CD4-positive, alpha-beta T cell treated with Interleukin-2 at 100 ng/mL for 4 hours (primary cell): Measurements from ENCODE around the gene DCC.
"Not testable (repeated sequence)": the region's sequence is repeated elsewhere in the genome, so short reads cannot be mapped to it uniquely, and the experiment has no call there.

Experiments used
- DNase-seq: peaks from one replicate; pipeline ENCODE4 v3.0.0-alpha.2; 2020; ENCODE audit warnings: low spot score

Gene DCC

DNA sequence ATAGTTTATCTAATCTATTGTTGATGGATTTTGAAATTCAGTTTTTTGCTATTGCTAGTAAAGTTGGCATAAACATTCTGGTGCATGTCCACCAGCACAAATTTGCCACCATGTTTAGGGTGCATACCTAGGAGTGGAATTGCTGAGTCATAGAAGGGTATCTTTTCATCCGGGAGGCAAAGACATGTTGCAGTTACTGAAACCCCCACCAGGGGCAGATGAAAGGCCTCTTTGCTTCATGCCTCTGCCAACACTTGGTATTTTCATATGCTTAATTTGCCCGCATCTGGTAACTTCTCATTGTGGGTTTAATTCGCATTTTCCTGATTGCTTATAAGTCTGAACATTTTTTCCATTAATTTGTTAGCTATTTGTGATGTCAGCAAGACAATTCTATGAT is 8.2 kb downstream of the DCC start:
- DNase-seq = no peak

DNA sequence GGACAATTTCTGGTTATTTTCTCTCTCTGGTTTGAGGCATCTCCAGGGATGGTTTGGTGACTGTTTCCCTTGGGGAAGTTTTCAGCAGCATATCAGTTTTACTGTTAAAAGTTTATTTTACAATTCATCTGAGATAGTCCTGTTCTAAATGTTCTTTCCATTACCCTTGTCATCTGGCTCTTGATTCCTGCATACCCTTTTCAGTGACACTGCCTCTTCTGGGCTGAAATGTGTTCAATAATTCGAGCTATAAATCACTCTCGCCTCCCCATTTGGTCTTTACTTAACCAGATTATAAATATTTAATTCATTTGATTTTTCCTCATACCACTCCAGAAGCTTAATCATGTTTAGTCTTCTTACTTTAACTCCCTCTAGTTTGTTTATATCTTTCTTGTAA is 9.5 kb downstream of the DCC start:
- DNase-seq = no peak

DNA sequence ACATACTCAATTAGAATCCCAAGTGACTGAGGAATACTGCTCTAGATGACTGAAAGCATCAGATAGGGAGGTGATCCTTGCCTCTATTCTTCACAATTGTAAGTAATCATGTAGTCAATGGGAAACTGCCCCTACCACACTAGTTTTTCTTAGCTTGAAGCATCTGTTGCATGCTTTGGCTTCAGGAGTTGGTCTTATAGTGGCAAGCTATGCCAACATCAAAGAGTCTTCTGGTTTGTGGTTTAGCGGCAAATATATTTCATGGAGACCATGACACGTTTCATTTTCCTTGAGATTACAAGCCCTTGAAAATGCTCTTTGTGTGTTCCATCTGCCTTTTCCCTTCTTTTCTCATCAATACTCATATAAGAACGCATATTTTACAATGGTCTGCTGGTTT is 12.9 kb downstream of the DCC start:
- no peak for DNase-seq

DNA sequence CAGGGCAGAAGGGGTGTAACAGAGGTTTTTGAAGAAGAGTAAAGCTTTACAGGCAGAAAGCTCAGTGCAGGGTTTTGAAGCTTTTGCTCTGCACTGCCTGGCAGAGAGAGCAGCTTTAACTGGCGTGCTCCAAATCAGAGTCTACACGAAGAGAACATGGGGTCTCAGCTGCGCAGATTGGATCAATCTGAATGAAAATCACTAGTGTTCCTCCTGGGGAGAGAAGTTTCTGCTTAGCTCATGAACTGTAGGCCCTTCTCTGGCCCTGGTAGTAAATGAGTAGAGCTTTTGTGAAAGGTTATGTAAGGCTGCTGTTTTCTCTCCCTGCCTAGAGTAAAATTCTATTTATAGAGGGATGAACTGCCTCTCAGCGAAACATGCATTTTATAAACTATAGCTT is 13.6 kb downstream of the DCC start:
- no peak for DNase-seq

DNA sequence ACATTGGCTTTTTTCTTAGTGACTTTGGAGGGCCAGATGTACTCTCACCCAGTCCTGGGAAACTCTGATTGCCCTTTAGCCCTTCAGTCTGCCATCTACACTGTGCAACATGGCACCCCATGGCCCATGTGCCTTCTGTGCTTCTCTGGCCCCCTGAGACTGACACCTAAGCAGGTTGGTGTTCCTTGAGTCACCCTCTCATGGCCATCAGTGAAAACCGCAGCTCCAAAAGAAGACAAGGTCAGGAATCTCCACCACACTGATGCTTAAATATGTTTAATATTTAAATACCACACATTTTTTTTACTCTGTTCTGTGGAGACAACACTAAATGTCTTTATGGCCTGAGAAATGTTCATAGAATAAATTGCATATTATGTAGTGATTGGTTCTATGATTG is 23.9 kb downstream of the DCC start:
- no peak for DNase-seq

DNA sequence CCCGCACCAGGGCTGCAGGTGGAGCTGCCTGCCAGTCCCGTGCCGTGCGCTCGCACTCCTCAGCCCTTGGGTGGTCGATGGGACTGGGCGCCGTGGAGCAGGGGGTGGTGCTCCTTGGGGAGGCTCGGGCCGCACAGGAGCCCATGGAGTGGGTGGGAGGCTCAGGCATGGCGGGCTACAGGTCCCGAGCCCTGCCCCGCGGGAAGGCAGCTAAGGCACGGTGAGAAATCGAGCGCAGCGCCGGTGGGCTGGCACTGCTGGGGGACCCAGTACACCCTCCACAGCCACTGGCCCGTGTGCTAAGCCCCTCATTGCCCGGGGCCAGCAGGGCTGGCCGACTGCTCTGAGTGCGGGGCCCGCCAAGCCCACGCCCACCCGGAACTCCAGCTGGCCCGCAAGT is 26.9 kb downstream of the DCC start:
- DNase-seq = not testable (repeated sequence)

DNA sequence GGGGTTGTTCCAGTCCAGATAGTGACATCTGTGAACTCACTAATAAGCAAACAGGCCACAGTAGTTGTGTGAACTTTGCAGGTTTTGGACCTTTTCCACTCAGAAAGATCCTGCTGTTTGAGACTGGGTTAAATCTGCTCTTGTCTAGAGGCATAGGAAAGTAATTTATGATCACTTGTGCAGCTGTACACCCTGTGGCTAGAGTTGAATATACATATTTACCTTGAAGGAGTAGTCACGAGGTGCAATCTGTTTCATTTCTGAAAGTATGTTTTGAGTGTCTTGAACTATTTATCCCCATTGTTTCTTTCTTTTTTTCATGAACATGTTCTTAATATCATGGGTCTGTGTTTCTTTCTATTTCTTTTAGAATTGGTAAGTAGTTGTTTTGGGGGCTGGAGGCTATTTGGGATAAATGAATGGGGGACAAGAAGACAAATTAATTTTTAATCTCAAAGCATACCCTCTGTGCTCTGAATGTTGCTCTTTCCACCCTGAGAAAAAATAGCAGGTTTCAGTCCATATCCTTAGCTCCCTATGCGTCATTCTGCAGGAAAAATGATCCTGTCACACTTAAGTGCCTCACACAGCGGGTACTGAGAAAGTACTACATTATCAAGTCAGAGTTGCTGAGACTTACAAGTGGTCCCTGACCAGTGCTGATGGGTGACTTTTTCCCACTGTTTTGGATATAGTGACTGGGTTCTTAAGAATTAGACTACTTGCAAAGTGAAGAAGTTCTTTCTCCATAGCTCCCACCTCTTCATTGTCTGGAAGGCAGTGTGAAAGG is 28.2 kb downstream of the DCC start:
- DNase-seq = no peak

DNA sequence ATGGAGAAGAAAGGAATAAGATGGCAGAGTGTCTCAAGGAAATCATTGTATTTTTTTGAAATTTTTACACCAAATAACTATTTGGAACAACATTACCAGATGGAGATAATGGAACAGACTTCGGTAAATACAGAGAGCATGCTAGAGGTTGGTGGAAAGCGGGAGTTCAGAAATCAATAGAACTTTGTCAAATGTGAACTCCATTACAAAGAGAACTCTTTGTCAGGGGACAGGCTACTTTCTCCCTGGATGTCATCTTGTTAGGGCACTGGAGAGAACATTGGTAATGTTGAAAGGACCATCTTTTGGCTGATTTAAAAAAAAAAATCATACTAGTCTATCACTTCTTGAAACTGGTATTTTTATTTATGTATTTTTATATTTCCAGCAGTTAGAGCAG is 30.8 kb downstream of the DCC start:
- DNase-seq = no peak

DNA sequence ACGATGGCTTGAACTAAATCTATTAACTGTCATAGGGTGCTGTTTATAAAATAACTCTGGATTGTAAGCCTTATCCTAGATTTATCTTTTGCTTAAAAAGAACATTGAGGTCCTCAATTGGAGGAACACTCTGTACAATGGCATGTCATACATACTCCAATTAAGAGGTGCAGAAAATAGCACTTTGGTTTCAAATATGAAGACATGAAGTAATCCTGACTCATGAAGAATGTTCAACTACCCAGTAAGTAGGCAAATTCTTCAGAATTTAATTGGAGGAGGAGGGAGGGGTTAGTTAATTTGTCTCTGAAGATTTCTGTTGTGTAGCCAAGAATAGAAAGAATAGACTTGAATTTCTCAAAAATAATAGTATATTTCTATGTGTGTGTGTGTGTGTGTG is 36.1 kb downstream of the DCC start:
- DNase-seq = no peak

DNA sequence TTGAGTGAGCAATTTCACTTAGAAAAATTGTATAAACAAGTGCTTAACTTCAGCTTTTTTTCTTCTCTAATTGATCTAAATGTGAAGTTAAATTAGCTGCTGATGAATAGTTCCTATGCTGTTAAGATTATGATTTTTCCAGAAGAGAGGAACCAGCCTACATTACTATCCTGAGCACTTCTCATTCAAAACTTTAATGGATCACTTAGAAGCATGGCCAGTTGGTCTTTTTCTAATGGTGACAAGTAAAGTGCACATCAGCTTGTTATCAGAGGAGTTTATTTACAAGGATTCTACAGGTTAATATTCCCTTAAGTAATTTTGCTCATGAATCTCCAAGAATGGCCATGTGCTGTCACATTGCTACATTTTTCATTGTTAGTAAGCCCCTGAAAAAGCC is 37.1 kb downstream of the DCC start:
- DNase-seq = no peak

DNA sequence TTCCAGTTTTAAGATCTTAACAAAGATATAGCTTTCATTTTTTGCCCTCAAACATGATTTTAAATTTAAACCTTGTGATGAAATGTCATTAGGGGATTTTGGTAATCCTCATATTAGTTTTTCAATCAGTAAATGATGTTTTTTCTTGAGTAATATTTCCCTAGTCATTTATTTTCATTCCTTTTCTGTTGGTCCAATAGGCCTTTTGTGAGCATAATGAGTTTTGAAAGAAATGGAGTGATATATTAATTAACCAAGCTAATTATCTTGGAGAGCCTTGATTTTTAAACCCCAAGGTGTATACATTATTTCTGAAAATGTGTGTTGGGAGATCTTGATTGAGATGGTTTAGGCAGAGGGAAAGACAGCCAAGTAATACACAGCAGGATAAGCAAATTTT is 46.3 kb downstream of the DCC start:
- DNase-seq = no peak

DNA sequence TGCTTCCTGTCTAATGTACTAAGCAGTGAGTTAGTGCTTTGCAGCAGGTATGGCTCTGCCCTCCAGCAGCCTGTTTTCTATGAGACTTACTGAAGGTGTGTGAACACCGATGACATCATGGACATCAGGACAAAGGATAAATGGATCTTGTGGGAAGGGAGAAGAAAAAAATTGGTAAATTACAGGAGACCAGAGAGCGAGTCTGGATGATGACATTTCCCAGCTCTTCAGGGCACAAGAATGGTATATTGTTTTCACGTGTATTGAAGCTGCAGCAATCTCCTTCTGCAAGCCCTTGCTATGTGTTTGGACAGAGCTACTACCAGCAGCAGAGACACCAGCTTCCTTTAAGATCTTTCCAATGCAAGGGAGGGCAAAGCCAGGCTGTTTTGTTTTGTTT is 47.2 kb downstream of the DCC start:
- no peak for DNase-seq

DNA sequence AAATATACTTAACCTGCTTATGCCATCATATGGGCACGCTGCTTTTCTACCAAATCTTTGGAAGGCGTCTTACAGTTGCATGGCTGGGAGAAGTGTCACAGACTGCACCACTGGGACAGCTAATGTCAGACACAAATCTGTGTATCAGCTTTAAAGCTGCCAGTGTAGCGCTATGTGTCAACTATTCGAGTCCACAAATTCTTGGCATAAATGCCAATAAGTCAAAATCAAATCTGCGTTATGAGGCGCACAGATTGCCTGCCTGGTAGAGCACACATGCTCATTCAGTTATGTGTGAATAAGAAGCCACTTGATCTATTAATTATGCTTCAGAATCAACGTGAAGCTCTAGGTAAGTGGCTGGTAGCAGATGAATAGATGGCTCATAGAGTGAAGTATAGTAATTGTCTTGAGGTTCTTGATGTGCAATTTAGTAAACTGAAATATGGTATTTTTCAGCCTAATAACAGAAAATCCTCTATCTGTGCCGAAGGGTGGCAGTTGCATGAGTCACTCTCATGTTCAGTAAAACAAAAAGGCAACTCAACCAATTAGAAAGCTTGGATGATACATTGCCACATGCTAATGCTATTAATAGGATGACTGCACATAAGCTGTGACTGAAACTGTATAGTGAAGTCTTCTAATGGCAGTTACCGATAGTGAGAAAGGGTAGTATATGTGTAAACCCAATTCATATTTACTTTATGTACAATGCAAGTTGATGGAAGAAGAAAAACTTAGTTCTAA is 52.0 kb downstream of the DCC start:
- DNase-seq = no peak

DNA sequence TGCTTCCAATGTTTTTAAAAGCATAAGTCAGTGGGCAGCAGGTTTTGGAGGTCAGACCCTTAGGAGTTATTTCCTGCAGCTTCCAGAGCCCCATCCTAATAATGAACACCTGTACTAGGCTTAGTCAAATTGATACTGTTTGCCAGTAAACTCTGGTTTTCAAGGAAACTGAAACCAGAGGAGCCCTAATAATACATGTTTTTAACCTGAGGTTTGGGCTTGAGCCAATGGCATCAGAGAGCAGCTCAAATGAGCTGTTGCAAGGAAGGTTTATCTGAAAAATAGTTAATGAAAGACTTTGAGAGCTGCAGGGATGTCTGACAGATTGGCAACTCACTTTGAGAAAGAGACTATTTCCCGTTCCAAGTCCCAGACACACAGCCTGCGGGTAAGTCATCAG is 54.6 kb downstream of the DCC start:
- DNase-seq = no peak

DNA sequence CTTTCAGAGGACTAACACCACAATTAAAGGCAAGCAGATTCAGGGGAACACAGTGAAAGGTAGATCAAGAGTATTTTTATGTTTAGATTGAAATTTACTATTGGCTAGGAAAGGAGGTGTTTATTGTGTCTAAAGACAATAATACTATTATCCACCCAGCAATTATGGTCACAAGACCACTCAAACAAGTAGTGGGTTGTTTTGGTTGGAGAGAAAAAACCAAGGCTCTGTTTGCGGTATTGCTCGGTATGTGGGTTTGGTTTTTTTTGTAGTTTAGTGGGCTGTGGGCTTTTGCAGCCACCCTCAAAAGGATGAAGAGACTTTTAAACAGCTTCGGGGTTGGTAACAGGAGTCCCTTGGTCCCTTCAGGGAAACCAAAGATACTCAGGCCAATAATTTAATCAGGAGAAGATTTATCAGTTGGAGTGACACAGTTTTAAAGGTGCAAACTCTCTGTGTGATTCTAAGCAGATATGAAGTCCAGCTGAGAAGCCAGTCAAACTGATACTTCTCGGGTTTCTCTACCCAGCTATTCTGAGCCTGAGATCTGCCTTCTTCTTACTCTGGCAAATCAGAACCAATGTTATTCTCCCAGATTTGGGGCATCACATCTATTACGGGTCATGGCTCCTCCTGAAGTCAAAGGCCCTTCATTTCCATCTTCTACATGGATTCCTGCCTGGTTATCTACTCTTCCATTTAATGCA is 55.3 kb downstream of the DCC start:
- no peak for DNase-seq

DNA sequence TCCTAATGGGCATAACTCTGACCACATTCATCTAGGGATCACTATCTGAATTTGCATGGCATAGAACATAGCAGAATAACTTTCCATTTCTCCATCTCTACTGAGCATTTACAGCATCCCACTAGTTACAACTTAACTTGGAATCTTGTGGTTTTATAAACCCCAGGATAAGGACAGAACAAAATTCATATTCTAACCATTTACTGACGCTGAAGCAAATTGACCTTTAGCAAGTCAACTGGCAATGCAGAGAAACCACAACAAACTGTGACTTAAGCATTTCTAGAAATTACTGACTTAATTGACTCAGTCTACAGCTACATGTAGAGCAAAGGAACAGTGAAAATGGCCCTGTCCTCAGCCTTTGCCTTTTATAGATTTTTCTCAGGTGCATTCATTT is 61.2 kb downstream of the DCC start:
- no peak for DNase-seq

DNA sequence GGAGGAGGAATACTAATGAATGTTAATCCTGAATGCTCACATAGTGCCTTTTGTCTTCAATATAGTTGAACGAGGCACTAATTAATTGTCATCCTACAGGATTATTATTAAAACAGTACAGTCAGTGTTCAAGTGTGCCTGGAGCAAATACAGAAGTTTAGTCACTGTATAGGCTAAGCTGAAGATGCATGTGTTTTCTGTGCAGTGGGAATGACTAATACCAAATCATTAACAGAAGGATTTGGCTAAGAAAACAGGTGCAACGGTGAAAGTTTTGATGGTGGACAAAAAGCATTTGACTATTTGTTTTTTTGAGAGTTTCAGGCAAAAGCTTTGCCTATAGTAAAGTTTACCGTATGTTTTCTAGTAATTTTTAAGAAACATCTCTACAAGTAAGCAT is 62.8 kb downstream of the DCC start:
- DNase-seq = no peak

DNA sequence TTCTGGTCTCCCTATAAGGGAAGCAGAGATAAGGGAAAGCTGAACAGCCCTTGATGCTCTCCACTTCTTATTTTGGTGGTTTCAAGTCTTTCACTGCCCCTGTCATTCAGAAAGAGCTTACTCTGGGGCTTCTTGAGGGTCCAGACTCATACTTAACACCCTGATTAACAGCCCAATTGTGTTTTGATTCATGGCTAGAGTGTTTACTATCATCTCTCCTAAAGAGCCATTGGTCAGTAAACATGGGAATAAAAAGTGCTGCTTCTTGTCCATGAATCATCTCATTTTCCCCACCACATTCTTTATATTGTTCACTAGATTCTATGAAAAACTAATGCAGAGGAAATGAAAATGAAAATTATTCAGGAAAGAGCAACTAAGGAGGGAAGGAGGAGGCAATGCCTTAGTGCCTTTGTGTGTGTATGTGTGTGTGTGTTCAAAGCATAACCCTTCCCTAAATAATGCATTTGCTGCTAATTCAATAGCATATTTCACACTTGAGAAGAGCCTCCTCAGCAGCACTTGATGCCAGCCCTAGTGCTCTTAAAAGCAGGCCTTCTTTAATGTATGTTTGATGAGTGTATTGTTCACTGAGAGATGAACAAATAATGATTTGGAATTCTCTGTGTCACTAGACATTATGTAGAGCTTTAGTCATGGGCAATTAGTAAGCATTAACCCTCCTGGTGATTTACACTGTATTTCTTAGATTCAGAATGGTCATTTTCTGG is 63.5 kb downstream of the DCC start:
- DNase-seq = no peak

DNA sequence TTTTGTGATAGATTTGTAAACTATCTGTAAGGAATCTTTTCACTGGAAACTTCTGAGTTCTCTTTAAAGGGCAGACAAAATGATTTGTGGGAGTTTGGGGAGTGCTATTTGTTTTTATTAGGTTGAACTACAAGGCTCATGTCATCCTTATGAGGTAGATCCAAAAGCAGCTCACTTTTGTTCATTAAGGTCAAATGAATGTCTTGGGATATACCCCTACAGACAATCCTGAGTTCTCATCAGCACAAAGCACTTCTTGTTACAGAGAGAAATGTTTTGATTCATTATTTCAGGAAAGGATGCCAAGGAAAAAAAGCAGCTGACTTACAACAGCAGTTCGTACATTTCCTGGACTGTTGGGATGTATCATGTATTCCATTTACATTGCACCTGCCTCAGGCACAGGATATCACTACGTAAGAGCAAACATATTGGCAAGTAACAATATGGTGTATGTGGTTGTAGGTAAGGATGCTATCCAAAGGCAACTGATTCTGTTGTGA is 68.9 kb downstream of the DCC start:
- DNase-seq = no peak

DNA sequence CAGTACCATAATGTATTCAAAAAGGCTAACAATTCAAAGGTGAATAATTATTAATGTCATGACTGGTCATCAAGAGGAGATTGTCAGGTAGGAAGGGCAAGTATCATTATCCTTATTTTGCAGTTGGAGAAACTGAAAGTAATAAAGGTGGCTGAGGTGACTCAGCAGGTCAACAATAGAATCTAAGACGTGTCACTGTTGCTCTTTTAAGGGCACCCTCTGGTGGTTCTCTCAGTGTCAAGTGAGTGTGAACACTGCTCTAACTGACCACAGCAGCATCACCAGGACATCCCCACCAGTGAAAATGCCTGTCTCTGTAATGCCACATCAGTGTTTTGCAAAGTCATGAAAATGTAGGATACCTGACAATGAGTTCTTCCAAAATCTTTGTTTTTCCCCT is 69.7 kb downstream of the DCC start:
- no peak for DNase-seq

DNA sequence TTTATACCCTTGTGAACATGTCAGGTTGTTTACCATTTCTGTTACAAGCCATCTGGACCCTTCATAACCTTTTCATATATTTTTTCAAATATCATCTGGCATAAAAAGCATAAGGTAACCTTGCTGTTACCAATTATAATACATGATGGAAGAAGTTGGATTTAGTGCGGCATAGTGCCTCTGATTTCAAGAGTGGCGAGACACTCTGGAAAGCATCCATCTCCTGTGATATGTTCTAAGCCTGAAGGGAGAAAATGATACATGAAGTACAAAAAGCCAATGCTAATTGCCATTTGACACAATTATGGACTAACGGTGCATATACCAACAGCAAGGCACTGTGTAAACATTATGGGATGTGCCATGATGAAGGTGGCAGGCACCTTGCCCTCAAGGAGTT is 75.1 kb downstream of the DCC start:
- DNase-seq = no peak

DNA sequence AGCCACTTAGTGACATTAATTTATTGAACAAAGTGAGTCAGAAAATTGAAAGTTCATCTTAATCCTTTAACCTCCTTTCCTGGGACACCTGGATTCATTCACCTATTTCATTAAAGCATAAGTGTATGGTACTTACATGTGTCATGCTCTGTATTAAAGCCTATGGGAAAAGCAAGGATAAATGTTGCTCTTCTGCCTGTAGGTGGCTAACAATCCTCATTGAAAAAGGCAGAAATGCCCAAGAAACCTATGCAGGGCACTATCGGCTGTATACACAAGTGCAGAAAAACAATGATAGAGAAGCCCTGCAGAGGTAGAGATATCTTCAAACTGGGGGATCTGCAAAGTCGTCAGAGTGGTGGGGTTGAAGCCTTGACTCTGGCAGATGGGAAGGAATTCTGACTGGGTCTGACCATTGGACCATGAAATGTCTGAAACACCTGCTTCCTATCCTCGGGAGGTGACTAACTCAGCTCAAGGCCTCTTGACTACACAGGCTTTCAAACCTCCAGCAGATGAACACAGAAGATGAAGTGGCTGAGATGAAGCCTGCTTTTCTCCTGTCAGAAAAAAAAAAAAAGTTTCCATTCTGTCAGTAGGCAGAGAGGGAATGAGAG is 83.1 kb downstream of the DCC start:
- no peak for DNase-seq
